ENCODE data around the gene NHS. TPM values are rescaled to one million over a fixed set of nuclear protein-coding genes. Genes with fewer than 3 reads are reported as not detected.
A peak's percentile ranks its signal among the peaks of the same experiment; 100 is the strongest.

The NHS gene
- total and polyA plus RNA-seq, 2 of the 4 experiments (the other 2 are of a cell fraction): 0.36 to 0.90 TPM

DNA sequence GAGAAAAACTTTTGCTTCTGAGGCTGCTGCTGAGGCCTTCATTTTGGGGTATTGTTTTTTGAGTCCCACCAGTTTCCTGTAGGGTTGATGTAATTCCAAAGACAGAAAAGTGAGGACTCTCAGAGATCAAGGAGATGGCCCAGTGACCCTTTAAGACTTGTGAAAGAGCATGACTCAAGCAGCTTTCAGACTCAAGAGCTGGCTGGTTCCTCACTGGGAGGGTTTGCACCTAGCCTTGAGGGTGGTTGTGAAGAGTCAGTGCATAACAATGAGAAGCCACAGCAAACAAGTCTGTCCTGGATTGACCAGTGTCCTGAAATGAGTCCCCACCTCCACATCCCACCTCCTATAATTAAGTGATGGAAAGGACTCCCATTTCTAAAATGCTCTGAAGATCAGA lies 89.2 kb downstream of the NHS start:
- no TSS peak for BruUV-seq (replicated peaks)
- H2BK20ac ChIP-seq (ENCODE audit: low read depth, low read length): no peak overlapping the region
- no peak overlapping the region for H4K5ac ChIP-seq (ENCODE audit: low read depth, low read length)
- ChIA-PET POLR2A (ENCODE audit: unreplicated experiment) (no interaction called here), CTCF (no interaction called here)
- no peaks in the 10 kb centered on the region for H4K20me1 ChIP-seq (ENCODE audit: insufficient read depth, low read length)
- H2AK5ac ChIP-seq (ENCODE audit: low read depth, low read length): no peak overlapping the region
- no peak overlapping the region for H3K9ac ChIP-seq (ENCODE audit: low read depth, low read length)
- ATAC-seq (ENCODE audit: low read depth): no peak; the same call in 1 of the 2 replicates
- no peak overlapping the region for H3K4me3 ChIP-seq (ENCODE audit: insufficient read depth, low read depth, low read length)
- H4K91ac ChIP-seq (ENCODE audit: insufficient read depth, low read depth, low read length): no peak overlapping the region
- H3K18ac ChIP-seq (ENCODE audit: low read depth, low read length): no peak overlapping the region
- H3K79me1 ChIP-seq (ENCODE audit: low read depth in 1 of 2, low read length in 2 of 2): no peaks in the 10 kb centered on the region
- H3K36me3 ChIP-seq (ENCODE audit: control insufficient read depth, insufficient read depth, low read length): no peaks in the 10 kb centered on the region
- dilution Hi-C loops (cut with HindIII; ENCODE audit: low sequenced_read_pairs, unreplicated experiment) (no loop called here), intact Hi-C loops (cut with micrococcal nuclease) (no loop called here), in situ Hi-C loops (cut with MboI; ENCODE audit: low sequenced_read_pairs) (no loop called here)
- DNase-seq: peak; percentile 50
- H2BK5ac ChIP-seq (ENCODE audit: low read depth, low read length, poor library complexity, severe bottlenecking): no peak overlapping the region
- no peak overlapping the region for H4K8ac ChIP-seq (ENCODE audit: low read depth in 2 of 2, low read length in 2 of 2)
- no peak overlapping the region for H3K56ac ChIP-seq (ENCODE audit: extremely low read depth, insufficient read depth, low read length)
- no peak overlapping the region for H2AK9ac ChIP-seq (replicated peaks; ENCODE audit: low read depth, low read length, poor library complexity)
- H3K4me1 ChIP-seq (ENCODE audit: control insufficient read depth, insufficient read depth, low read length): no peaks in the 10 kb centered on the region; the same call in 1 of the 2 replicates
- TF ChIP-seq BHLHE40 (IDR thresholded peaks at IDR 0.05; ENCODE audit: low read depth, low read length): no peak
- no peak for TF ChIP-seq NFE2L2 (IDR thresholded peaks at IDR 0.05; ENCODE audit: low read depth, low read length)
- no peak for TF ChIP-seq FOS (IDR thresholded peaks at IDR 0.05; ENCODE audit: low read depth, low read length)
- TF ChIP-seq CEBPB (IDR thresholded peaks at IDR 0.05; ENCODE audit: low read depth, low read length): no peak
- no peak for TF ChIP-seq RAD21 (IDR thresholded peaks at IDR 0.05; ENCODE audit: low read length)
- TF ChIP-seq MXI1 (IDR thresholded peaks at IDR 0.05; ENCODE audit: borderline replicate concordance, low read depth, low read length): no peak
- TF ChIP-seq, protein P1, sequence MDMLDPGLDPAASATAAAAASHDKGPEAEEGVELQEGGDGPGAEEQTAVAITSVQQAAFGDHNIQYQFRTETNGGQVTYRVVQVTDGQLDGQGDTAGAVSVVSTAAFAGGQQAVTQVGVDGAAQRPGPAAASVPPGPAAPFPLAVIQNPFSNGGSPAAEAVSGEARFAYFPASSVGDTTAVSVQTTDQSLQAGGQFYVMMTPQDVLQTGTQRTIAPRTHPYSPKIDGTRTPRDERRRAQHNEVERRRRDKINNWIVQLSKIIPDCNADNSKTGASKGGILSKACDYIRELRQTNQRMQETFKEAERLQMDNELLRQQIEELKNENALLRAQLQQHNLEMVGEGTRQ (IDR thresholded peaks at IDR 0.05; ENCODE audit: low read depth, low read length): no peak
- TF ChIP-seq, protein P2, sequence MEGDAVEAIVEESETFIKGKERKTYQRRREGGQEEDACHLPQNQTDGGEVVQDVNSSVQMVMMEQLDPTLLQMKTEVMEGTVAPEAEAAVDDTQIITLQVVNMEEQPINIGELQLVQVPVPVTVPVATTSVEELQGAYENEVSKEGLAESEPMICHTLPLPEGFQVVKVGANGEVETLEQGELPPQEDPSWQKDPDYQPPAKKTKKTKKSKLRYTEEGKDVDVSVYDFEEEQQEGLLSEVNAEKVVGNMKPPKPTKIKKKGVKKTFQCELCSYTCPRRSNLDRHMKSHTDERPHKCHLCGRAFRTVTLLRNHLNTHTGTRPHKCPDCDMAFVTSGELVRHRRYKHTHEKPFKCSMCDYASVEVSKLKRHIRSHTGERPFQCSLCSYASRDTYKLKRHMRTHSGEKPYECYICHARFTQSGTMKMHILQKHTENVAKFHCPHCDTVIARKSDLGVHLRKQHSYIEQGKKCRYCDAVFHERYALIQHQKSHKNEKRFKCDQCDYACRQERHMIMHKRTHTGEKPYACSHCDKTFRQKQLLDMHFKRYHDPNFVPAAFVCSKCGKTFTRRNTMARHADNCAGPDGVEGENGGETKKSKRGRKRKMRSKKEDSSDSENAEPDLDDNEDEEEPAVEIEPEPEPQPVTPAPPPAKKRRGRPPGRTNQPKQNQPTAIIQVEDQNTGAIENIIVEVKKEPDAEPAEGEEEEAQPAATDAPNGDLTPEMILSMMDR (conservative IDR thresholded peaks at IDR 0.05; ENCODE audit: low read depth, low read length): no peak
- TF ChIP-seq RFX5 (IDR thresholded peaks at IDR 0.05; ENCODE audit: low read depth, low read length): no peak
- no peak for TF ChIP-seq CHD1 (IDR thresholded peaks at IDR 0.05; ENCODE audit: low read depth, low read length)
- TF ChIP-seq MAZ (IDR thresholded peaks at IDR 0.05; ENCODE audit: borderline replicate concordance, low read depth, low read length): no peak
- no peak for TF ChIP-seq POLR2A (IDR thresholded peaks at IDR 0.05; ENCODE audit: low read depth, low read length)
- no peak for TF ChIP-seq MAFK (IDR thresholded peaks at IDR 0.05; ENCODE audit: low read depth, low read length)
- TF ChIP-seq RCOR1 (IDR thresholded peaks at IDR 0.05; ENCODE audit: insufficient replicate concordance, low read length): no peak
- no peak for TF ChIP-seq SMC3 (IDR thresholded peaks at IDR 0.05; ENCODE audit: low read depth, low read length)
- H3K14ac ChIP-seq (replicated peaks; ENCODE audit: low read depth, low read length): no peak overlapping the region
- no peaks in the 10 kb centered on the region; the same call in 1 of the 2 replicates for H3K9me1 ChIP-seq (ENCODE audit: insufficient read depth, low read length)
- no peak overlapping the region for H3K23ac ChIP-seq (ENCODE audit: low read depth, low read length)
- H3K27me3 ChIP-seq (ENCODE audit: control insufficient read depth, insufficient read depth, low read length): peaks cover 2% of the 10 kb centered on the region; the same call in 1 of the 2 replicates
- no peak overlapping the region for H3K27ac ChIP-seq (ENCODE audit: insufficient read depth, low read length)
- H3K4me2 ChIP-seq (ENCODE audit: low read depth, low read length): no peak overlapping the region
- H2AFZ ChIP-seq (replicated peaks; ENCODE audit: low read length, poor library complexity): no peak overlapping the region
- no peaks in the 10 kb centered on the region for H3K9me3 ChIP-seq (ENCODE audit: control insufficient read depth, insufficient read depth, low read length)
- H2BK15ac ChIP-seq (ENCODE audit: low read depth, low read length): no peak overlapping the region
- no peak overlapping the region for H2BK120ac ChIP-seq (ENCODE audit: low read depth, low read length)
- H3K4ac ChIP-seq (ENCODE audit: low read depth, low read length): no peak overlapping the region
